NCI-H82 treated with DMSO at 0.1 percent for 48 hours (cell line): Measurements from ENCODE around the gene RAB11A.
A peak's percentile ranks its signal among the peaks of the same experiment; 100 is the strongest.
"Not testable (repeated sequence)": the region's sequence is repeated elsewhere in the genome, so short reads cannot be mapped to it uniquely, and the experiment has no call there.

ENCODE experiments used
- DNase-seq: peaks from one replicate; lab custom pipeline; 2025; ENCODE audit not compliant: unreplicated experiment; lab: John Stamatoyannopoulos, UW

The RAB11A gene

DNA sequence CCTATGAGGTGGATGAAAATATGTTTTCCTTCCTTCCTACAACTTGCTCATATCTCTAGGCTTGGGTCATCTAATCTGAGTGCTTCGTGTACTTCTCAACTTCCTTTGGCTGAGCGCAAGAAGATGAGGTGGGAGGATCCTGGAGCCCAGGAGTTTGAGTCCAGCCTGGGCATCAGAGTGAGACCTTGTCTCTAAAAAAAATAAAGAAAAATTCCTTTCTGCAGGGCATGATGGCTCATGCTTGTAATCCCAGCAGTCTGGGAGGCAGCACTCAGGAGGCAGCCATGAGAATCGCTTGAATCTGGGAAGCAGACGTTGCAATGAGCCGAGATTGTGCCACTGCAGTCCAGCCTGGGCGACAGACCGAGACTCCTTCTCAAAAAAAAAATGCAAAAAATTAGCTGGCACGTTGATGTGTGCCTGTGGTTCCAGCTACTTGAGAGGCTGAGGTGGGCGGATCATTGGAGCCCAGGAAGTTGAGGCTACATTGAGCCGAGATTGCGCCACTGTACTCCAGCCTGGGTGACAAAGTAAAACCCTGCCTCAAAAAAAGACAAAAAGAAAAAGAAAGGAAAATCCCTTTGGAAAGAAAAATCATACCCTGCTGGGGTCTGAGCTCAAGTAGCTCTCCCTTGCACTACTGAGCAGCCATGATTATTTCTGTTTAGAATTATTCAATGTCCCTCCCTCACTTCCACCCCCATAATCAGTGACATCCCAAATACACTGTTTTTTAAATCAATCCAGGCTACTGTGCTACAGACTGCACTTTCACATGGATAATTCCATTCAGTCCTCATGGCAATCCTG is 28.0 kb upstream of the RAB11A start:
- no peak for DNase-seq

DNA sequence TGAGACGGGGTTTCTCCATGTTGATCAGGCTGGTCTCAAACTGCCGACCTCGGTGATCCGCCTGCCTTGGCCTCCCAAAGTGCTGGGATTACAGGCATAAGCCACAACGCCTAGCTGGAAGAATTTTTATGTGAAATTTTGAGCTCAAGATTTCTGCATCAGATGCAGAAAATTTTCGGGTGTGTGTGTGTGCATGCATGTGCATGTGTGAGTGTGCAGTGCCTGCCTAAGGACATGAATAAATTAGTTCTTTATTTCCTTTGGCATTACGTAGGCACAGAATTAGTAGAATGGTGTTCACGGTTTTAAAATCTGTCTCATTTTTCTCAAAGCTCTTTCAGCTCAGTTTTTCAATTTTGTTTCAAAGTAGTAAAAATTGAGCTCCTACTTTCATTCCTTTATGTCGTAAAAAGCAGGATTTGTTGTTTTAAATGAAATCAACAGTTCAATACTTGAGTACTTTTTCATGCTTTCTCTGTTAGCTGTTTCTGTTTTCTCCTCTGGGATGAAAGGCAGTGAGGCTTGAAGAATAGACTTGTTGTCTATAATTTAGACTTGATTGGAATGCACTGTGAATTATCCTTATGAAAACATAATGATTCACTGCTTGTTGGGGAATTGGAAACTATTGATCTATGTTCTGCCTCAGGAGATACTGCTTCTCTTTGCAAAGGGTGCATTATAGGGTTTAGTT is 23.3 kb upstream of the RAB11A start:
- no peak for DNase-seq

DNA sequence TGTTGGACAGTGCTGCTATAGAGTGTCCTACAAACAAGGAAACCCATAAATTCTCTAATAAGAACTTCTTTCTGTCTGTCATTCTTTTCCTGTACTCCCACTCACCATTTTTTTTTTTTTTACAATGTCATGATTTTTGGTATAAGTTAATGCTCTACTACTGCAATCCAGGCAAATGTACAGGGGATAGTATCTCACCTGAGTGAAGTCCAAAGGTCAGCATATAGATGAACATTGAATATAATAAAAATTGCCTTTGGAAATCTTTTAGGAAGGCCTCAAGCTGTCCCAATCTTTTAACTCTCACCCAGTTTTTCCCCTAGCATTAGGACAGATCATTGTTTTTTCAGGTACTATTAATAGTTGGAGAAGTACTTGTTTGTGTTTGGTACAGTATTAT is 21.3 kb upstream of the RAB11A start:
- no peak for DNase-seq

DNA sequence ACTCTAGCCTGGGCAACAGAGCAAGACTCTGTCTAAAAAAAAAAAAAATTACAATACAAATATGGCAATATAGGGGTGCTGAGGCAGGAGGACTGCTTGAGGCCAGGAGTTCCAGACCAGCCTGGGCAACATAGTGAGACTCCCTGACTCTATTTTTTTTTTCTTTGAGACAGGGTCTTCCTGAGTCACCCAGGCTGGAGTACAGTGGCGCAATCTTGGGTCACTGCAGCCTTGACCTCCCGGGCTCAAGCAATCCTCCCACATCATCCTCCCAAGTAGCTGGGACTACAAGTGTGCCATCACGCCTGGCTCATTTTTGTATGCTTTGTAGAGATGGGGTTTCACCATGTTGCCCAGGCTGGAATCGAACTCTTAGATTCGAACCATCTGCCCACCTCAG is 17.3 kb upstream of the RAB11A start:
- DNase-seq = no peak

DNA sequence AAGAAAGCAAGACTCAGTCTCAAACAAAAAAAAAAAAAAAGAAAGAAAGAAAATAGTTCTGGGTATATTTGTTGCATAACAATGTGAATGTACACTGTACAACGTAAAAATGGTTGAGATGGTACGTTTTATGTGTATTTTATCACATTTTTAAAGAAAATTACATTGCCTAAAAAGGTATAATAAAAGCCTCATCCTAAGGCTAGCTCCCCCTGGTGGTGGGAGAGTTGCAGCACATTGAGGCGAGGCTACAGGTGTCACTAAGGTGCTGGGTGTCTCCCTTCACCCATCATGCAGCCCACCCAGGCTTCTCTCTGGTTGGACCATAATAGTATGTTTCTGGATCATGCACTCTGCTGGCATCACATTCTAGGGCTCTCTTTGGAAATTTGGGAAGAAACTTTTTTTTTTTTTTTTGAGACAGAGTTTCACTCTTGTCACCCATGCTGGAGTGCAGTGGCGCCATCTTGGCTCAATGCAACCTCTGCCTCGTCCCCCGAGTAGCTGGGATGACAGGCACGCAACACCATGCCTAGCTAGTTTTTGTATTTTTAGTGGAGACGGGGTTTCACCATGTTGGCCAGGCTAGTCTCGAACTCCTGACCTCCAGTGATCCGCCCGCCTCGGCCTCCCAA is 12.4 kb upstream of the RAB11A start:
- DNase-seq = no peak

DNA sequence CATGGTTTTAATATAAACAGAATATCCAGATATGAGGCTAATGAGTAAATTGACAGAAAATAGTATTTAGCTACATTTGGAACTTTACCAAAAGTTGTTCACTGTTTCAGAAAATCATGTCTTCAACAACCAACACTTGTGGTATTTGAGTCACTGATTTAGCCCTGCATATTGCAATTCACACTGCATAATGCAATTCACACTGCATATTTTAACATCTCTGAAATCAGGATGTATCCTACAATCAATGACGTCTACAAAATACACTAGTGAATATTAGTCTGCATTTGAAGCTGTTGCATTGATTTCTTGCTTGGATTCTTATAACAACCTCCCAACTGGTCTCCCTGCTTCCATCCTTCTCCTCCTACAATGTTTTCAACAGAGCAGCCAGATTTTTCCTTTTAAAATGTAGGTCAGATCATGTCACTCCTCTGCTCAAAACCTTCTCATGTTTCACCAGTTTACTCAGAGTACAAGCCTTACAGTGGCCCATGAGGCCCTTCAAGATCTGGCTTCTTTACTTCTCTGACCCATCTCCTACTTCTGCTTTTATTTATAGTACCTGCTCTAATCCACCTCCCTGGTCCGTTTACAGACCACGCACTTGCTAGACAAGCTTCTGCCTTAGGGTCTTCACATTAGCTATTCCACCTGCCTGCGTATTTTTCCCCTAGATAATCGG is 11.4 kb upstream of the RAB11A start:
- DNase-seq = no peak

DNA sequence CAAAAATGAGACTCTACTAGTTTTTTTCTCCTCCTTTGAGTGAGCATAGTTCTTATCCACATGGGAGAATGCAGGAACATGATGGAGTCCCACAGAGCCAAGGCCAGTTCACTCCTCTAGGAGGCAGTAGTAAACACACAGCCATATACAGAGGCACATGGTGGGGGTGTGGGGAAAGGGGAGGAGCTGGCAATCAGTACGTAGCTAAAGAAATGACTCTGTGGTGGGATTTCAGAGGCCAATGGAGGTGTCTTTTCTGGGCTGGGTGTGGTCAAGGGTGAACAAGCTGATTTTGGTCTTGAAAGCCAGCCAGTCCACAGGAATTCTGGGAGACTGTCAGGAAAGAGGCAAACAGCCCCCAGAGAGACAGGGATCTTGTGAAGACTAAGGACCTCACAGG is 6.6 kb upstream of the RAB11A start:
- peak; percentile 92 for DNase-seq

DNA sequence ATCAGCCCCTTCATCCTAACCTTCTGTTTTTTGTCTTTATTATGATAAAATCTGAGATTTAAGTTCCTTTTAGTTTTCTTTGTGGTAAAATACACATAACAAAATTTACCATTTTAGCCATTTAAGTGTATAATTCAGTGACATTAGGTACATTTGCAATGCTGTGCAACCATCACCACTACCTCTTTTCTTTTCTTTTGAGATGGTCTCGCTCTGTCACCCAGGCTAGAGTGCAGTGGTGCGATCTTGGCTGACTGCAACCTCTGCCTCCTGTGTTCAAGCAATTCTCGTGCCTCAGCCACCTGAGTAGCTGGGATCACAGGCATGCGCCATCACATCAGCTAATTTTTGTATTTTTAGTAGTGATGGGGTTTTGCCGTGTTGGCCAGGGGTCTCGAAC is 6.2 kb upstream of the RAB11A start:
- DNase-seq = no peak

DNA sequence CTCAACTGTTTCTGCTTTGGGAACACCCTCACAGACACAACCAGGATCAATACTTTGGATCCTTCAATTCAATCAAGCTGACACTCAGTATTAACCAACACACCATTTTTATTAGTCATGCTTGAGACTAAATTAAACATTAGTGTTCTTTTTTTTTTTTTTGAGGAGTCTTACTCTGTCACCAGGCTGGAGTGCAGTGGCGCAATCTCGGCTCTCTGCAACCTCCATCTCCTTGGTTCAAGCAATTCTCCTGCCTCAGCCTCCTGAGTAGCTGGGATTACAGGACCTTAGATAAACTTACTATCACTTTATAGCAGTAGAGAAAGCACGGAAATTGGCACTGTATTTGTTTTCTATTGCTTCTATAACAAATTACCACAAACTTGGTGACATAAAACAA is 2.0 kb upstream of the RAB11A start:
- no peak for DNase-seq

DNA sequence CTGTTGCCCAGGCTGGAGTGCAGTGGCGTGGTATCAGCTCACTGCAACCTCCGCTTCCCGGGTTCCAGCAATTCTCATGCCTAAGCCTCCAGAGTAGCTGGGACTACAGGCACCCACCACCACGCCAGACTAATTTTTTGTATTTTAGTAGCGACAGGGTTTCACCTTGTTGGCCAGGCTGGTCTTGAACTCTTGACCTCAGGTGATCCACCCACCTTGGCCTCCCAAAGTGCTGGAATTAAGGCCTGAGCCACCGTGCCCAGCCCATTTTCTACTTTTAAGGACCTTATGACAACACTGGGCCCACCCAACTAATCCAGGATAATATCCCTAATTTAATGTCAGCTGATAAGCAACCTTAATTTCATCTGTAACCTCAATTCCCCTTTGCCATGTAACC is 1.4 kb upstream of the RAB11A start:
- not testable (repeated sequence) for DNase-seq

DNA sequence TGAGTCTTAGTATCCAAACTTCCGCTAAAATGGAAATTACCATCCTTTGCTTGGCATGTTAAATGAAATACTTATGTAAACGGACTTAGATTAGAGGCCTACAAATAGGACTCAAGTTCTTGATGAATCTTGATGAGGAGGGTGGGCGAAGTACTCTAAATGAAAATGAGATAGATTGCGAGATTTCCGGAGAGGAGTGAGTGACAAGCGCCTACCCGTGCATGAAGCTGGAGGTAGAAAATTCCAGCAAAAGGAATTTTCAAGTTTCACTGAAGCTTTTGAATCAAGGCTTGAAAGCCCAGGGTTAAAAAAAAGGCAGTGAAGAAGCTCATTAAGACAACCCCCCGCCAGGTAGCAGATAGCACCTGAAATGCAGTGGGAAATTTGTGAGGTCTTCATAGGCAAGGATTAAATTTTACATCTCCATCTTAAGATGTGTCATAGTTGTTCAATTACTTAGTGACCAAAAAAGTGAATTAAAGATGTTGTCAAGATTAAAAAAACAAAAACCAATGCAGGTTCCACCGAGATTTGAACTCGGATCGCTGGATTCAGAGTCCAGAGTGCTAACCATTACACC is 655 bp upstream of the RAB11A start:
- no peak for DNase-seq

DNA sequence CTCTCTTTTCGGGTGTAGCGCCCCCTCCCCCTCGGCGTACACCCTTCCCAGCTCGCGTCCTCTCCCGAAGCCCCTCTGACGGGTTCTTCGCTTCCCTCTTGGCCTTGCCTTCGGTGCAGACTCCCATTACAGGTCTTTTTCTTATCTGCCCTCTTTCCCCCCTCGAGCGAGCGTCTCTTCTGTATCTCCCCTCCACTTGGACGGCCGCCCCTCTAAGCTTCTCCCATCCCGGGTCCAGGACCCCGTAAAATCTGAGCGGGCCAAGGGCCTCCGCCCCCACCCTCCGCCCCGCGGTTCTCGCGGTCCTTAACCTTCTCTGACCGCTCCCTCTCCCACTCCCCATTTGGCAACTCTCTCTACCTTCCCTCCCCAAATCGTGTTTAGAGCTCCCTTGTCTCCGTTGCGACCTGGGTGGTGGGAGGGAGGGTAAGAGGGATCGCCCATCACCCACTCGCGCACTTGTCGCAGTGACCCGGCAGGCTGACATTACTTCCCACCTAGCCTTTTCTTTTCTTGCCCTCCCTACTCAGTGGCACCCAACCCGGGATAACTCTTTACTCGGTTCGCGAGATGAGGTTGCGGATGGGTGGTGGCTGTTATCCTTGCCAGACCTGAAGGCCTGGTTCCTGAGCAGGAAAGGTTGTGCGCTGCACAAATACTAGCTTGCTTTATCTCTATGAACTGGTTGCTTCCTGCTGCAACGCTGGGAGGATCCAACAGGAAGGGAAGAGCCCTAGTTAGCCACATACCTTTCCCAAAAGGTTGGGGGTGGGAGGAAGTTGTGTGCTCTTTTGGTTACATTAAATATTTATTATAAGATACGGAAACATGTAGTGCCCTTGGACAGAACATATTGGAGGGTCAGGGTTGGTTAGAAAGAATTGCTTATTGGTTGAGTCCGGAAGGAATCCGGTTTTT is 922 bp downstream of the RAB11A start:
- no peak for DNase-seq

DNA sequence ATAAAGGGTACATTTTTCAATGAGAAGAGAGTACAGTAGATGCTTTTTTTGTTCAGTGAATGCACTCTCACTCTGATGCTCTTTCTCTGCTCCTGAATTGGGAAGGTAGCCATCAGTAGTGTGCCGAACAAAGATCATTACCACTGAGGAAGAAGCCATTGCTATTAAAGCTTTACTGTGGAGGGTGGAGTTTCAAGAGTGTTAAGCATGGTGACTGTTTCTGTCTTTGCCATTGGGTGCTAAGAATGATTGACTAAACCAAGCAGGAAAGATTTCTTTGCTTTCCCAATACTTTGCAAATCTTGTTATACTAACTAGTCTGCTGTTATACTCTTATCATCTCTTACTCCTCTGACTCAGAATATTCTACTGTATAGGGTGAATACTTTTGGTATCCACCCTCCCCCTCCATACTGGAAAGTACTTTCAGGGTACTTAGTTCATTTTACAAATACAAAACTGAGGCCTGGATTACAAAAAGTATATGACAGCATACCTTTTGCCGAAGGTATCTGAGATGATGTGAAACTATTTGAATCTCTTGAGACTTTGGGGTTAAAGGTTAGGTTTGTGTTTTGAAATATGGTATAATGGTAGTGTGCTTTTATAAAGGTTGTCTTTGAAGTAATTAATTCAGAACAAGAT is 1.7 kb downstream of the RAB11A start:
- DNase-seq = peak; percentile 21

DNA sequence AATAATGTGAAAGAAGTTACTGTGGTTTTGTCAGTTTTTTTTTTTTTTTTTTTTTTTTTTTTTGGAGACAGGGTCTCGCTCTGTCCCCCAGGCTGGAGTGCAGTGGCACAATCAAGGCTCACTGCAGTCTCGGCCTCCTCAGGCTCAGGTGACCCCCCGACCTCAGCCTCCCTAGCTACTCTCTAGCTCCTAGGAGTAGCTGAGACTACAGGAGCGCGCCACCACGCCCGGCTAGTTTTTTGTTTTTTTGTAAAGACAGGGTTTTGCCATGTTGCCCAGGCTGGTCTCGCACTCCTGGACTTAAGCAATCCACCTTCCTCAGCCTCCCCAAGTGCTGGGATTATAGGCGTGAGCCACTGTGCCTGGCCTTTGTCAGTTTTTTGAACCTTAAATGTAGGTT is 2.6 kb downstream of the RAB11A start:
- not testable (repeated sequence) for DNase-seq

DNA sequence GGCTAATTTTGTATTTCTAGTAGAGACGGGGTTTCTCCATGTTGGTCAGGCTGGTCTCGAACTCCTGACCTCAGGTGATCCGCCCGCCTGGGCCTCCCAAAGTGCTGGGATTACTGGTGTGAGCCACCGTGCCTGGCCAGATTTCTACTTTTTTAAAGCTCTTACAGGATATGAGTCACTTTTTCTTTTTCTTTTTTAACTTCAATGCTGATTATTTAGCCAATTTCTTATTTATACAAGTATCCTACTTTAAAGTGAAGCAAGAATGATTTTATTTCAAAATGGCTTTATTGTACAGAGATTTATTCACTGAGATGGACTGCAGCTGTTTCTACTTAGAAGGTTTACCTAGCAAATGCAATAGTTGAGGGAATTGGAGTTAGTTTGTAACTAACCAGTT is 3.3 kb downstream of the RAB11A start:
- DNase-seq = not testable (repeated sequence)

DNA sequence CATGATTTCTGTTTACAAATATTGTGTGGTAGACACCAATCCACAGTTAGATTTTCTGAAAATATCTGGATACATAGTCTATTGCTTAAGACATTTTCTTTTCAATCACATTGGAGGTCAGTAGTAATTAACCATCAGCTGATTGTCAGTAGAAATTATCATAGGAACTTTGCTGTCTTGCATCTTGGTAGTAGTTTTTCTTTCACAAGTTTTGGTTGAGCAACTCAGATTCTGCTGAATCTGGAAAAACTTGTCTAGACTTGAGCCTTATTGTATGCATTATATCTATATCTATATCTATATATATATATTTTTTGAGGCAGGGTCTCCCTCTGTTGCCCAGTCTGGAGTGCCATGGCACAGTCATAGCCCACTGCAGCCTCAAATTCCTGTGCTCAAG is 4.0 kb downstream of the RAB11A start:
- no peak for DNase-seq

DNA sequence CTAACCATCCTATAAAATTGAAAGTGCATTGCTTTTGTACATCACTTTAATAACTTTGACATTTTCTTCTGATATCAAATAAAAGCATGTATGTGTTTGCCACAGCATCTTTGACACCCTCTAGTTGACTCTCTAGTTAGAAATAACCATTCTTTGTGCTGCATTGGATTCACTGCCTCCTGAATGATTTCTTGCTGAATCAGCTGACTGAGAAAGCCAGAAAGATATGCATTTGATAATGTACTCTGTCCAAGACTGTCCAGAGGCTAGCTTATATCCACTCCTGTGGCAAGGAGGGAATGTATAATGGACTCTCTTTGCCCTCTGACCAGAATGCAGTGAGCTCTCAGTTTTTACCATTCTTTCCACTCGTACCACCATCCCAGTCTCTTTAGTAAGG is 6.2 kb downstream of the RAB11A start:
- no peak for DNase-seq

DNA sequence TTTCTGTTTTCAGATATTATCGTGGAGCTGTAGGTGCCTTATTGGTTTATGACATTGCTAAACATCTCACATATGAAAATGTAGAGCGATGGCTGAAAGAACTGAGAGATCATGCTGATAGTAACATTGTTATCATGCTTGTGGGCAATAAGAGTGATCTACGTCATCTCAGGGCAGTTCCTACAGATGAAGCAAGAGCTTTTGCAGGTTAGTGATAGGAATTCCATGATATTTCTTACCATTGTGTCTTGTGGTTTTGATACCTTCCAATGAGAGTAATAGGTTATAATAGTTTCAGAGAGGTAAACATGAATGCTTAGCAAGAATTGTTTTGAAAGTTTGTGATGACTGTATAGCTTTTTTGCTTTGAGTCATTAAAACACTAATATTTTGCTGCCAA is 8.5 kb downstream of the RAB11A start:
- DNase-seq = no peak

DNA sequence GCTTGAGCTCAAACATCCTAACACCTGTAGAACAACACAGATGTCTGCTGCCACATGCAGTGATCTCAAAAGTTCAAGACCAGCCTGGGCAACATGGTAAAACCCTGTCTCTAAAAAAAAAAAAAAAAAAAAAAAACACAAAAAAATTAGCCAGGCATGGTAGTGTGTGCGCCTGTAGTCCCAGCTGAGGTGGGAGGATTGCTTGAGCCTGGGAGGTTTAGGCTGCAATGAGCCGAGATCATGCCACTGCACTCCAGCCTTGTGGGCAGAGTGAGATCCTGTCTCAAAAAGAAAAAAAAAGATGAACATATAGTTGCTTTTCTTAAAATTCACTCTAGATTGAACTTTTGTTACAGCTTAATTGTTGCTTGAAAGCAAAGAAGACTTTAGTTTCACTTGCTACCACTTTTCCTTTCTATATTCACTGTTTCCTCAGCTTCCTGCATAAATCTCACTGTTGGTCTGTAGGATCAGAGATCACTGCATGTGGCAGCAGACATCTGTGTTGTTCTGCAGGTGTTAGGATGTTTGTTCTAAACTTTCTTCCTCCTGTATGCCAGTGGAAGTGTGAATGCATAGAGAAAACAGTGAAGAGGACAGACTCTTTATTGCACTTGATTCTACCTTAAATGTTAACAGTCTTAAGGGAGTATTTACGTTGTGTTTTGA is 12.6 kb downstream of the RAB11A start:
- DNase-seq = no peak
